ENCODE data around the gene AGRN.

AGRN gene

GRCh38 chr1:1024771-1025699 lies 5.1 kb downstream of the AGRN start:
- H3K4me3 ChIP-seq (ENCODE audit: low read length) = no peak overlapping the region
- H3K4me2 ChIP-seq (ENCODE audit: low read depth, low read length) = no peak overlapping the region

GRCh38 chr1:1025730-1026129 lies 5.8 kb downstream of the AGRN start:
- Histone ChIP-seq H2AFZ (ENCODE audit: low read length) (no peak overlapping the region), H4K20me1 (ENCODE audit: insufficient read depth, low read length) (no peaks in the 10 kb centered on the region), H3K79me2 (ENCODE audit: low read length) (no peaks in the 10 kb centered on the region), H3K9me2 (replicated peaks; ENCODE audit: insufficient read depth, low read length) (no peaks in the 10 kb centered on the region), H3K9me3 (replicated peaks; ENCODE audit: insufficient read depth, low read length) (no peaks in the 10 kb centered on the region), H3K4me2 (ENCODE audit: low read depth, low read length) (no peak overlapping the region), H3K9ac (ENCODE audit: low read length) (no peak overlapping the region), H3K36me3 (replicated peaks; ENCODE audit: insufficient read depth, low read length) (no peaks in the 10 kb centered on the region), H3K4me1 (ENCODE audit: low read length) (no peaks in the 10 kb centered on the region), H3F3A (ENCODE audit: insufficient read depth, low read length) (no peaks in the 10 kb centered on the region), H3K27ac (ENCODE audit: low read length) (no peak overlapping the region), H3K27me3 (replicated peaks; ENCODE audit: insufficient read depth, low read length) (peaks cover 72% of the 10 kb centered on the region), H3K4me3 (ENCODE audit: low read length) (no peak overlapping the region)
- TF ChIP-seq EZH2 (optimal IDR thresholded peaks at IDR 0.05; ENCODE audit: low read depth, low read length) (no peak), CTCF (IDR thresholded peaks at IDR 0.05; ENCODE audit: low read length) (no peak), EZH2phosphoT487 (IDR thresholded peaks at IDR 0.05; ENCODE audit: low read length) (no peak)
- no peak for DNase-seq

More at GRCh38 chr1:1024771-1025699, 5.1 kb downstream of the AGRN start:
- DNase-seq = no peak
- Histone ChIP-seq H3F3A (ENCODE audit: insufficient read depth, low read length) (no peaks in the 10 kb centered on the region), H3K9ac (ENCODE audit: low read length) (no peak overlapping the region), H4K20me1 (ENCODE audit: insufficient read depth, low read length) (no peaks in the 10 kb centered on the region), H3K79me2 (ENCODE audit: low read length) (no peaks in the 10 kb centered on the region), H3K27ac (ENCODE audit: low read length) (no peak overlapping the region), H2AFZ (ENCODE audit: low read length) (no peak overlapping the region), H3K36me3 (replicated peaks; ENCODE audit: insufficient read depth, low read length) (no peaks in the 10 kb centered on the region), H3K9me2 (replicated peaks; ENCODE audit: insufficient read depth, low read length) (no peaks in the 10 kb centered on the region), H3K9me3 (replicated peaks; ENCODE audit: insufficient read depth, low read length) (no peaks in the 10 kb centered on the region), H3K27me3 (replicated peaks; ENCODE audit: insufficient read depth, low read length) (peaks cover 77% of the 10 kb centered on the region), H3K4me1 (ENCODE audit: low read length) (no peaks in the 10 kb centered on the region)
- no peak for TF ChIP-seq EZH2phosphoT487 (IDR thresholded peaks at IDR 0.05; ENCODE audit: low read length)
- no peak for TF ChIP-seq CTCF (IDR thresholded peaks at IDR 0.05; ENCODE audit: low read length)
- TF ChIP-seq EZH2 (optimal IDR thresholded peaks at IDR 0.05; ENCODE audit: low read depth, low read length) = no peak

GRCh38 chr1:1026599-1027413 lies 6.9 kb downstream of the AGRN start:
- Histone ChIP-seq H3K9ac (ENCODE audit: low read length) (no peak overlapping the region), H2AFZ (ENCODE audit: low read length) (no peak overlapping the region), H3K79me2 (ENCODE audit: low read length) (no peaks in the 10 kb centered on the region), H3K9me2 (replicated peaks; ENCODE audit: insufficient read depth, low read length) (no peaks in the 10 kb centered on the region), H3K36me3 (replicated peaks; ENCODE audit: insufficient read depth, low read length) (no peaks in the 10 kb centered on the region), H3K27ac (ENCODE audit: low read length) (no peak overlapping the region), H4K20me1 (ENCODE audit: insufficient read depth, low read length) (no peaks in the 10 kb centered on the region), H3F3A (ENCODE audit: insufficient read depth, low read length) (no peaks in the 10 kb centered on the region), H3K4me1 (ENCODE audit: low read length) (no peaks in the 10 kb centered on the region), H3K27me3 (replicated peaks; ENCODE audit: insufficient read depth, low read length) (peaks cover 71% of the 10 kb centered on the region), H3K4me2 (ENCODE audit: low read depth, low read length) (no peak overlapping the region), H3K4me3 (ENCODE audit: low read length) (no peak overlapping the region), H3K9me3 (replicated peaks; ENCODE audit: insufficient read depth, low read length) (no peaks in the 10 kb centered on the region)
- DNase-seq = no peak
- TF ChIP-seq EZH2phosphoT487 (IDR thresholded peaks at IDR 0.05; ENCODE audit: low read length) = no peak
- TF ChIP-seq CTCF (IDR thresholded peaks at IDR 0.05; ENCODE audit: low read length) = no peak
- no peak for TF ChIP-seq EZH2 (optimal IDR thresholded peaks at IDR 0.05; ENCODE audit: low read depth, low read length)

Measured in MM.1S (cell line).